ENCODE measurements around the gene MAML3.

DNA sequence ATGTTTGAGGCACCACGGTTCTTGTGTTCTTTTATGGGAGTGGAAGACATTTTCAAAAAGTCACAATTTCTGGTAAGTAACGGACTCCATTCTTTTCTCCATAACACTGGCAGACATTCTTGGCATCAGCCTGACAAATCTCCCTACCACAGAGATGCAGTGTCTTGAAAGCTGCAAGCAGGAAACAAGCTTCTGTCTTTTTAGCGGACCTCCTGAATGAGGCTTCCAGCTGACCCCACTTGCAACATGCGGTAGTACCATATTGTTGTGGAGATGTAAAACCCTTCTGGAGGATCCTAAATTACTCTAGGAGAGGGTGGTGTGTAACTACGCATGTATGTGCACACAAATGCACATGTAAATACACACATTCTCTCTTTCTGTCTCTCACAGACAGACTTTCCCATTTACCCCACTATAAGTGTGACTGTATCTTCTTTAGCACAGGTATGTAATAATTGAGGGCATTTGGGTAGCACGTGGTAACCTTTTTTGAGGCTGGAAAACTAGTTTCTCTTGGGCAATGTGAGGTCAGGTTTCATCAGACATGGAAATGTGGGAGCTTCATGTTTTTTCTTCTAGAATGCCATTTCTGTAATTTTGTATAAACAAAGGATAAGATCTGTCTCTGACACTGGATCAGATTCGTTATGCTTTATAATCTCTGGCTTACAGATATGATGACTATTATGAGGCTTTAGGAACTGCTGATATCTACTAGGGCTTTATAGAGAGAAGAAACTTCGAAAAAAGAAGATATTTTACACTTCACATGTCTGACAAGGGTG lies 358.3 kb downstream of the MAML3 start:
- TF ChIP-seq POLR2A (IDR thresholded peaks at IDR 0.05) (no peak), CTCF (IDR thresholded peaks at IDR 0.05) (no peak), EP300 (IDR thresholded peaks at IDR 0.05) (no peak)
